Naive thymus-derived CD4-positive, alpha-beta T cell (primary cell): Measurements from ENCODE around the gene FGF6. TPM values are rescaled to one million over a fixed set of nuclear protein-coding genes. Genes with fewer than 3 reads are reported as not detected.
A peak's percentile ranks its signal among the peaks of the same experiment; 100 is the strongest.

Experiments
- ATAC-seq: fragments of 150-1000 bp; cut with Tn5 transposase; 2 replicates; pipeline ENCODE4 v1.10.0; 2021; ENCODE audit warnings: mild to moderate bottlenecking, moderate library complexity
- CTCF ChIA-PET: fragments of 350-600 bp; sonication (Branson Sonifier 250); formaldehyde crosslinking; loops from one replicate; lab custom pipeline; 2021; ENCODE audit warnings: antibody characterized with exemption; lab: Charles Lee
- POLR2A ChIA-PET: fragments of 350-600 bp; sonication (Branson Sonifier 250); formaldehyde crosslinking; loops from one replicate; lab custom pipeline; 2021; ENCODE audit warnings: antibody characterized with exemption, inconsistent platforms; lab: Charles Lee
- DNase-seq, 9 donors: peaks; one replicate each; pipeline versions ENCODE4 v3.0.0 to v3.0.0-alpha.2; 2020 to 2022; ENCODE audit warnings: mixed read lengths in 1 of 9
- H3K27ac ChIP-seq: one replicate; pipeline ENCODE4 v1.7.0; 2013; ENCODE audit warnings: mild to moderate bottlenecking, low read depth, low read length, moderate library complexity
- H3K27me3 ChIP-seq, 2 donors: one replicate each; pipeline ENCODE4 v1.7.0; 2013; ENCODE audit warnings: low read length in 2 of 2, mild to moderate bottlenecking in 2 of 2, moderate library complexity in 2 of 2; ENCODE audit not compliant: control insufficient read depth in 2 of 2, insufficient read depth in 2 of 2
- H3K36me3 ChIP-seq, 3 experiments: 1 replicate in 2 of 3; 2 replicates in 1 of 3; pipeline ENCODE4 v1.7.0; 2013; ENCODE audit warnings: low read length in 3 of 3, mild to moderate bottlenecking in 3 of 3, moderate library complexity in 1 of 3; ENCODE audit not compliant: insufficient read depth in 3 of 3, control insufficient read depth in 2 of 3
- H3K4me1 ChIP-seq, 2 donors: one replicate each; pipeline ENCODE4 v1.7.0; 2013; ENCODE audit warnings: low read length in 2 of 2, mild to moderate bottlenecking in 2 of 2, moderate library complexity in 1 of 2; ENCODE audit not compliant: control insufficient read depth in 2 of 2, insufficient read depth in 2 of 2
- H3K4me3 ChIP-seq: 2 replicates; pipeline ENCODE4 v1.7.0; 2013; ENCODE audit warnings: mild to moderate bottlenecking, low read length
- H3K9me3 ChIP-seq, 3 experiments: 1 replicate in 2 of 3; 2 replicates in 1 of 3; pipeline ENCODE4 v1.7.0; 2013; ENCODE audit warnings: low read length in 3 of 3; ENCODE audit not compliant: control insufficient read depth in 2 of 3
- H3K27ac Mint-ChIP-seq, 9 donors: one replicate each; pipeline ENCODE4 v1.8.0; 2020 to 2022; ENCODE audit warnings: mixed read lengths in 9 of 9, mild to moderate bottlenecking in 8 of 9, moderate library complexity in 5 of 9, inconsistent platforms in 2 of 9
- H3K27me3 Mint-ChIP-seq, 5 donors: one replicate each; pipeline ENCODE4 v1.8.0; 2021 to 2022; ENCODE audit warnings: mixed read lengths in 5 of 5, mild to moderate bottlenecking in 1 of 5
- H3K36me3 Mint-ChIP-seq, 5 donors: one replicate each; pipeline ENCODE4 v1.8.0; 2020 to 2022; ENCODE audit warnings: mixed read lengths in 5 of 5, mild to moderate bottlenecking in 3 of 5, inconsistent platforms in 1 of 5
- H3K4me1 Mint-ChIP-seq, 7 donors: one replicate each; pipeline ENCODE4 v1.8.0; 2020 to 2022; ENCODE audit warnings: mixed read lengths in 7 of 7, mild to moderate bottlenecking in 3 of 7, inconsistent platforms in 1 of 7
- H3K4me3 Mint-ChIP-seq, 10 donors: one replicate each; pipeline ENCODE4 v1.8.0; 2020 to 2022; ENCODE audit warnings: mild to moderate bottlenecking in 10 of 10, mixed read lengths in 10 of 10, moderate library complexity in 6 of 10, inconsistent platforms in 2 of 10
- H3K9me3 Mint-ChIP-seq, 11 donors: one replicate each; pipeline ENCODE4 v1.8.0; 2020 to 2022; ENCODE audit warnings: mixed read lengths in 11 of 11, mild to moderate bottlenecking in 4 of 11, inconsistent platforms in 1 of 11, moderate library complexity in 1 of 11
- intact Hi-C, 2 donors: fragments of 100-400 bp; cut with micrococcal nuclease; formaldehyde crosslinking; loops; one replicate each; pipeline ENCODE4 v1.15.1; 2023
- polyA plus RNA-seq, 2 donors: library from polyadenylated mRNA; unstranded; fragments of 300-500 nt; fragmentation: Illumina TruSeq; gene quantifications; one replicate each; pipeline ENCODE4 v1.2.3, GENCODE V29; 2021
- total RNA-seq, 6 experiments: library from RNA in 5 of 6; stranded (reverse) in 5 of 6; gene quantifications; 1 replicate in 5 of 6; 2 replicates in 1 of 6; pipeline ENCODE4 v1.2.3 and lab custom pipeline; 2021 to 2026

The FGF6 gene
- total and polyA plus RNA-seq, 7 experiments from 2014 or later = not detected

GRCh38 chr12:4417936-4418335 lies 27.7 kb downstream of the FGF6 start:
- Mint-ChIP-seq H3K27ac (peak overlapping the region in 1 of 9 donors; percentile 42), H3K4me1 (peaks cover 0 to 30% (median 5%) of the 10 kb centered on the region in 7 donors), H3K4me3 (no peak overlapping the region), H3K36me3 (no peaks in the 10 kb centered on the region), H3K27me3 (peaks cover 12 to 26% (median 20%) of the 10 kb centered on the region in 5 donors), H3K9me3 (no peaks in the 10 kb centered on the region)
- ATAC-seq (no peak), DNase-seq (no peak)
- ChIA-PET CTCF (interaction anchor here (0.8 kb wide), 1 partner anchor 110 kb away, joined by 4 read pairs; no protein-coding TSS in a partner anchor), POLR2A (no interaction called here)
- H3K36me3 ChIP-seq = no peaks in the 10 kb centered on the region
- no peaks in the 10 kb centered on the region for H3K9me3 ChIP-seq
- no peaks in the 10 kb centered on the region for H3K27me3 ChIP-seq
- intact Hi-C loops = no loop called here
- no peaks in the 10 kb centered on the region for H3K4me1 ChIP-seq
- H3K4me3 ChIP-seq = no peak overlapping the region
- H3K27ac ChIP-seq = no peak overlapping the region

- POLR2A ChIA-PET = no interaction called here
- no peaks in the 10 kb centered on the region for H3K4me1 ChIP-seq
- Mint-ChIP-seq H3K36me3 (no peaks in the 10 kb centered on the region), H3K4me1 (peaks cover 0 to 30% (median 5%) of the 10 kb centered on the region in 7 donors), H3K27me3 (peaks cover 12 to 31% (median 20%) of the 10 kb centered on the region in 5 donors), H3K9me3 (no peaks in the 10 kb centered on the region), H3K27ac (no peak overlapping the region), H3K4me3 (no peak overlapping the region)
- intact Hi-C loops = no loop called here
- no peak for ATAC-seq
- CTCF ChIA-PET = interaction anchor here (0.8 kb wide), 1 partner anchor 110 kb away, joined by 4 read pairs; no protein-coding TSS in a partner anchor
- H3K9me3 ChIP-seq = no peaks in the 10 kb centered on the region
- no peaks in the 10 kb centered on the region for H3K36me3 ChIP-seq
- no peaks in the 10 kb centered on the region for H3K27me3 ChIP-seq
- H3K27ac ChIP-seq = no peak overlapping the region
- no peak for DNase-seq
- no peak overlapping the region for H3K4me3 ChIP-seq
These were observed 28.2 kb downstream of the FGF6 start for GRCh38 chr12:4417455-4417854.

- Mint-ChIP-seq H3K9me3 (no peaks in the 10 kb centered on the region), H3K27me3 (peaks cover 12 to 41% (median 24%) of the 10 kb centered on the region in 5 donors), H3K4me1 (peaks cover 0 to 30% (median 5%) of the 10 kb centered on the region in 7 donors), H3K36me3 (no peaks in the 10 kb centered on the region), H3K27ac (no peak overlapping the region), H3K4me3 (no peak overlapping the region)
- no peaks in the 10 kb centered on the region for H3K27me3 ChIP-seq
- intact Hi-C loops = no loop called here
- H3K27ac ChIP-seq = no peak overlapping the region
- DNase-seq = no peak
- no peaks in the 10 kb centered on the region for H3K36me3 ChIP-seq
- H3K4me3 ChIP-seq = no peak overlapping the region
- ChIA-PET POLR2A (no interaction called here), CTCF (interaction anchor here (0.6 to 1.2 kb wide), 2 partner anchors 51 to 668 kb away, joined by 4 read pairs; no protein-coding TSS in a partner anchor)
- no peaks in the 10 kb centered on the region for H3K9me3 ChIP-seq
- no peak for ATAC-seq
- no peaks in the 10 kb centered on the region for H3K4me1 ChIP-seq
These were observed 29.3 kb downstream of the FGF6 start for GRCh38 chr12:4416276-4416675.

- Mint-ChIP-seq H3K4me3 (no peak overlapping the region), H3K27me3 (peaks cover 9 to 47% (median 15%) of the 10 kb centered on the region in 5 donors), H3K4me1 (peaks cover 0 to 26% (median 5%) of the 10 kb centered on the region in 7 donors), H3K9me3 (no peaks in the 10 kb centered on the region), H3K27ac (no peak overlapping the region), H3K36me3 (no peaks in the 10 kb centered on the region)
- no peak overlapping the region for H3K27ac ChIP-seq
- H3K36me3 ChIP-seq = no peaks in the 10 kb centered on the region
- H3K27me3 ChIP-seq = no peaks in the 10 kb centered on the region
- no peaks in the 10 kb centered on the region for H3K9me3 ChIP-seq
- DNase-seq (no peak), ATAC-seq (no peak)
- ChIA-PET CTCF (interaction anchor here (0.6 to 1.4 kb wide), 2 partner anchors 10 to 17 kb away, joined by 3 to 6 read pairs; no protein-coding TSS in a partner anchor), POLR2A (no interaction called here)
- no peaks in the 10 kb centered on the region for H3K4me1 ChIP-seq
- no peak overlapping the region for H3K4me3 ChIP-seq
- intact Hi-C loops = no loop called here
These were observed 33.1 kb downstream of the FGF6 start for GRCh38 chr12:4412465-4412864.

- ChIA-PET CTCF (interaction anchor here (0.6 to 1.4 kb wide), 2 partner anchors 10 to 17 kb away, joined by 3 to 6 read pairs; no protein-coding TSS in a partner anchor), POLR2A (no interaction called here)
- no peak overlapping the region for H3K27ac ChIP-seq
- intact Hi-C loops = no loop called here
- H3K27me3 ChIP-seq = no peaks in the 10 kb centered on the region
- H3K4me3 Mint-ChIP-seq = no peak overlapping the region
- DNase-seq = no peak
- H3K4me3 ChIP-seq = no peak overlapping the region
- no peaks in the 10 kb centered on the region for H3K36me3 Mint-ChIP-seq
- peaks cover 9 to 47% (median 14%) of the 10 kb centered on the region in 5 donors for H3K27me3 Mint-ChIP-seq
- no peak overlapping the region for H3K27ac Mint-ChIP-seq
- no peaks in the 10 kb centered on the region for H3K9me3 Mint-ChIP-seq
- H3K9me3 ChIP-seq = no peaks in the 10 kb centered on the region
- H3K4me1 ChIP-seq = no peaks in the 10 kb centered on the region
- no peaks in the 10 kb centered on the region for H3K36me3 ChIP-seq
- peaks cover 0 to 26% (median 5%) of the 10 kb centered on the region in 7 donors for H3K4me1 Mint-ChIP-seq
- no peak for ATAC-seq
These were observed 33.6 kb downstream of the FGF6 start for GRCh38 chr12:4412056-4412455.

GRCh38 chr12:4407136-4407535 lies 38.5 kb downstream of the FGF6 start:
- peaks cover 0 to 28% (median 0%) of the 10 kb centered on the region in 5 donors for H3K27me3 Mint-ChIP-seq
- ChIA-PET POLR2A (no interaction called here), CTCF (no interaction called here)
- no peaks in the 10 kb centered on the region for H3K36me3 ChIP-seq
- intact Hi-C loops = no loop called here
- peaks cover 0 to 2% (median 0%) of the 10 kb centered on the region in 11 donors for H3K9me3 Mint-ChIP-seq
- H3K27me3 ChIP-seq = no peaks in the 10 kb centered on the region
- H3K4me3 Mint-ChIP-seq = no peak overlapping the region
- ATAC-seq (no peak), DNase-seq (no peak)
- H3K36me3 Mint-ChIP-seq = no peaks in the 10 kb centered on the region
- no peaks in the 10 kb centered on the region for H3K9me3 ChIP-seq
- no peak overlapping the region for H3K27ac Mint-ChIP-seq
- H3K4me3 ChIP-seq = no peak overlapping the region
- no peak overlapping the region for H3K27ac ChIP-seq
- H3K4me1 ChIP-seq = no peaks in the 10 kb centered on the region
- no peaks in the 10 kb centered on the region for H3K4me1 Mint-ChIP-seq
